GM12874 (cell line): Measurements from ENCODE around the gene ZDHHC14.

Source experiments
- TF ChIP-seq, protein P1 (sequence below): IDR thresholded peaks from 2 replicates; pipeline ENCODE4 v1.5.1; 2011; ENCODE audit warnings: low read depth, mild to moderate bottlenecking, control low read depth, low read length, moderate library complexity; ENCODE audit not compliant: insufficient read depth

The ZDHHC14 gene

DNA sequence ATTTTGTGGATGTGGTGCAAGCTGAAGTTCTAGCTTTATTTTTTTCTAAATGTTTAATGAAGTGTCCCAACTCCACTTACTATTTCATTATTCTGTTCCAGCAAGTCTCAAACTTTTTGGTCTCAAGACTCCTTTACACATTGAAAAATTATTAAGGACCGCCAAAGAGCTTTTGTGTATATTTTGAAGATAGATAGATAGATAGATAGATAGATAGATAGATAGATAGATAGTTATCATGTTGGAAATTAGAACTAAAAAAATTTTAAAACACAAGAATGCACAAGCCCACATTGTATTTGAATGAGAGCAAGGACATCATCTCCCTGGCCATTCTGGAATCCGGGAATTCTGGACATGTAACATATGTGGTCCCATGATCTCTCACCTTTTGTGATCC is 260.8 kb downstream of the ZDHHC14 start:
- TF ChIP-seq, protein P1, sequence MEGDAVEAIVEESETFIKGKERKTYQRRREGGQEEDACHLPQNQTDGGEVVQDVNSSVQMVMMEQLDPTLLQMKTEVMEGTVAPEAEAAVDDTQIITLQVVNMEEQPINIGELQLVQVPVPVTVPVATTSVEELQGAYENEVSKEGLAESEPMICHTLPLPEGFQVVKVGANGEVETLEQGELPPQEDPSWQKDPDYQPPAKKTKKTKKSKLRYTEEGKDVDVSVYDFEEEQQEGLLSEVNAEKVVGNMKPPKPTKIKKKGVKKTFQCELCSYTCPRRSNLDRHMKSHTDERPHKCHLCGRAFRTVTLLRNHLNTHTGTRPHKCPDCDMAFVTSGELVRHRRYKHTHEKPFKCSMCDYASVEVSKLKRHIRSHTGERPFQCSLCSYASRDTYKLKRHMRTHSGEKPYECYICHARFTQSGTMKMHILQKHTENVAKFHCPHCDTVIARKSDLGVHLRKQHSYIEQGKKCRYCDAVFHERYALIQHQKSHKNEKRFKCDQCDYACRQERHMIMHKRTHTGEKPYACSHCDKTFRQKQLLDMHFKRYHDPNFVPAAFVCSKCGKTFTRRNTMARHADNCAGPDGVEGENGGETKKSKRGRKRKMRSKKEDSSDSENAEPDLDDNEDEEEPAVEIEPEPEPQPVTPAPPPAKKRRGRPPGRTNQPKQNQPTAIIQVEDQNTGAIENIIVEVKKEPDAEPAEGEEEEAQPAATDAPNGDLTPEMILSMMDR, result no peak

GRCh38 chr6:157642736-157643135 is 261.7 kb downstream of the ZDHHC14 start:
- TF ChIP-seq, protein P1, result no peak

- TF ChIP-seq, protein P1, result no peak
Observed at GRCh38 chr6:157644043-157644810, 263.2 kb downstream of the ZDHHC14 start.

GRCh38 chr6:157645201-157645795 is 264.3 kb downstream of the ZDHHC14 start:
- TF ChIP-seq, protein P1, result no peak

GRCh38 chr6:157646012-157646411 is 265.0 kb downstream of the ZDHHC14 start:
- TF ChIP-seq, protein P1, result no peak

- TF ChIP-seq, protein P1, result no peak
Observed at GRCh38 chr6:157647261-157647915, 266.4 kb downstream of the ZDHHC14 start.

GRCh38 chr6:157648561-157648960 is 267.6 kb downstream of the ZDHHC14 start:
- TF ChIP-seq, protein P1, result no peak
